Measurements from ENCODE around the gene OLIG1.
A peak's percentile ranks its signal among the peaks of the same experiment; 100 is the strongest.

OLIG1 gene, protein sequence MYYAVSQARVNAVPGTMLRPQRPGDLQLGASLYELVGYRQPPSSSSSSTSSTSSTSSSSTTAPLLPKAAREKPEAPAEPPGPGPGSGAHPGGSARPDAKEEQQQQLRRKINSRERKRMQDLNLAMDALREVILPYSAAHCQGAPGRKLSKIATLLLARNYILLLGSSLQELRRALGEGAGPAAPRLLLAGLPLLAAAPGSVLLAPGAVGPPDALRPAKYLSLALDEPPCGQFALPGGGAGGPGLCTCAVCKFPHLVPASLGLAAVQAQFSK

DNA sequence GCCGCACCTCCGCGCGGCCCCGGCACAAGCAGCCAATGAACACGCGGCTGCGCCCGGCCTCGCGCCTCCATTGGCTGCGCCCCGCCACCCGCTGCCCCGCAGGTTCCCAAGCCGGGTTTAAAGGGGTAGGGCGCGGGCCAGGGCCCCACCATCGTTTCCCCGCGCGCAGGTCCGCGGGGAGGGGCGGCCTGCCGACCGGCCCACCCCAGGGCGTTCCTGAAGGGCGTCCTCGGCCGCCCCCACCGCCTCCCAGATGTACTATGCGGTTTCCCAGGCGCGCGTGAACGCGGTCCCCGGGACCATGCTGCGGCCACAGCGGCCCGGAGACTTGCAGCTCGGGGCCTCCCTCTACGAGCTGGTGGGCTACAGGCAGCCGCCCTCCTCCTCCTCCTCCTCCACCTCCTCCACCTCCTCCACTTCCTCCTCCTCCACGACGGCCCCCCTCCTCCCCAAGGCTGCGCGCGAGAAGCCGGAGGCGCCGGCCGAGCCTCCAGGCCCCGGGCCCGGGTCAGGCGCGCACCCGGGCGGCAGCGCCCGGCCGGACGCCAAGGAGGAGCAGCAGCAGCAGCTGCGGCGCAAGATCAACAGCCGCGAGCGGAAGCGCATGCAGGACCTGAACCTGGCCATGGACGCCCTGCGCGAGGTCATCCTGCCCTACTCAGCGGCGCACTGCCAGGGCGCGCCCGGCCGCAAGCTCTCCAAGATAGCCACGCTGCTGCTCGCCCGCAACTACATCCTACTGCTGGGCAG is at the start of gene OLIG1:
TSS of gene OLIG1 (plus strand) at position 148 of the 750 bp plus-strand sequence. CDS start at position 254, 106 bp downstream.
- DNase-seq (ENCODE audit: low read depth): no peak

DNA sequence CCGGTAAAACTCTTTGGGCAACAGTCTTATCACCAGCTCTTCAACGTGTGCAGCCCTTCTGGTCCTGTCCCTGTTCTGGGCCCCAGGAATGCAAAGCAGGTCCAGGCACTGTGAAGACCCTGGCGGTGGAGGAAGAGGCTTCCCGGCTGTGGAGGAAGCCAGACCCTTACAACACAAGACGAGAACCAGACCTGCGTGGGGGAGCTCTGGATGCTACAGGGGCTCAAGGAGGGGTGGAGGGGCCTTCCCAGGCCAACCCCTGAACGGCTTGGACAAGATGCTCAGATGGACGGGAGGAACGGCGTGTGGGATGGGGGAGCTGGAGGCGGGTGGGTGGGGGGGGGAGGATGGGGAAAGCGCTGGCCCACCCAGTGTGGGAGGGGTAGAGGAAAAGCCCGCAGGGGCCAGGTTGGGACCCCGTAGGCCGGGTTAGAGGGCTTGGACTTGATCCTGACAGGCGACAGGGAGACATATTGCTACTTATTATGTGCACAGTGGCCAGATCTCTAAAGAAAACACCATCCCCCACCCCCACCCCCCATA is 49.3 kb upstream of the OLIG1 start:
- DNase-seq (ENCODE audit: low read depth): no peak

- no peak for DNase-seq (ENCODE audit: low read depth)
Measured at GRCh38 chr21:33021150-33021549, 48.8 kb upstream of the OLIG1 start.

DNA sequence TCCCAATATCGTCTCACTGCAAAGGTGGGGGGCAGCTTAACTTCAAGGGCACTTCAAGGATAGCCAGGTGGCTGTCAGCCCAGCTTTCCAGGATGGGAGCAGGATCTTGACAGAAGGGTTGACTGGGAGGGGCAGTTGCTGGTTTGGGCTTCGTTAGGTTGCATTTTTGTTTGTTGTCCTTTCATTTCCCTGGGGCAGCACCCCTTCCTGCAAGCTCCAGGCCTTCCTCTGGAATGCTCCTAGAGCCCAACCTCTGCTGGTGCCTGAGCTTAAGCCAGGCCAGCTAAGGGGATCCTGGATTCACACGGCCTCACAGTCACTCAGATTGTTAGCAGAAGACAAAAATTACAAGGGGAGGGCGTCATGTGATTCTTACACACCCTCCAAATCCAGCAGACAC is 48.3 kb upstream of the OLIG1 start:
- DNase-seq (ENCODE audit: low read depth): no peak

DNA sequence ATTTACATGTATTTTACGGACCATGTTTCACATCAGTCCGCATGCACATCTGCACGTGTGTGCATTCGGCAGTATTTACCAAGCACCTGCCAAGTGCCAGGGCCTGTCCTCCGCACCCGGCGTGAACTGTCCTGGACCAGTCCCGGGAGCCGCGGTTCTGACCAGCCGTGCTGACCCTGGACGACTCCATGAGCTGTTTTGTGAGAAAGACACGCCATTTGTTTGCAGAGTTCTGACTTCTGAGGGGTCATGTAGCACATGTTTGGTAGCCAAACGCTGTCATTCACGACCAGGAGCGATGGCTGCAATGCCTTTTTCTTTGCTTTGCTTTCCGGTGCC is 47.5 kb upstream of the OLIG1 start:
- DNase-seq (ENCODE audit: low read depth): no peak

GRCh38 chr21:33022828-33023573 is 46.9 kb upstream of the OLIG1 start:
- DNase-seq (ENCODE audit: low read depth): no peak

DNA sequence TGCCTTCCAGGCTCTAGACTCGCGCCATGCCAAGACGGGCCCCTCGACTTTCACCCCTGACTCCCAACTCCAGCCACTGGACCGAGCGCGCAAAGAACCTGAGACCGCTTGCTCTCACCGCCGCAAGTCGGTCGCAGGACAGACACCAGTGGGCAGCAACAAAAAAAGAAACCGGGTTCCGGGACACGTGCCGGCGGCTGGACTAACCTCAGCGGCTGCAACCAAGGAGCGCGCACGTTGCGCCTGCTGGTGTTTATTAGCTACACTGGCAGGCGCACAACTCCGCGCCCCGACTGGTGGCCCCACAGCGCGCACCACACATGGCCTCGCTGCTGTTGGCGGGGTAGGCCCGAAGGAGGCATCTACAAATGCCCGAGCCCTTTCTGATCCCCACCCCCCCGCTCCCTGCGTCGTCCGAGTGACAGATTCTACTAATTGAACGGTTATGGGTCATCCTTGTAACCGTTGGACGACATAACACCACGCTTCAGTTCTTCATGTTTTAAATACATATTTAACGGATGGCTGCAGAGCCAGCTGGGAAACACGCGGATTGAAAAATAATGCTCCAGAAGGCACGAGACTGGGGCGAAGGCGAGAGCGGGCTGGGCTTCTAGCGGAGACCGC is 46.3 kb upstream of the OLIG1 start:
- no peak for DNase-seq (ENCODE audit: low read depth)

DNA sequence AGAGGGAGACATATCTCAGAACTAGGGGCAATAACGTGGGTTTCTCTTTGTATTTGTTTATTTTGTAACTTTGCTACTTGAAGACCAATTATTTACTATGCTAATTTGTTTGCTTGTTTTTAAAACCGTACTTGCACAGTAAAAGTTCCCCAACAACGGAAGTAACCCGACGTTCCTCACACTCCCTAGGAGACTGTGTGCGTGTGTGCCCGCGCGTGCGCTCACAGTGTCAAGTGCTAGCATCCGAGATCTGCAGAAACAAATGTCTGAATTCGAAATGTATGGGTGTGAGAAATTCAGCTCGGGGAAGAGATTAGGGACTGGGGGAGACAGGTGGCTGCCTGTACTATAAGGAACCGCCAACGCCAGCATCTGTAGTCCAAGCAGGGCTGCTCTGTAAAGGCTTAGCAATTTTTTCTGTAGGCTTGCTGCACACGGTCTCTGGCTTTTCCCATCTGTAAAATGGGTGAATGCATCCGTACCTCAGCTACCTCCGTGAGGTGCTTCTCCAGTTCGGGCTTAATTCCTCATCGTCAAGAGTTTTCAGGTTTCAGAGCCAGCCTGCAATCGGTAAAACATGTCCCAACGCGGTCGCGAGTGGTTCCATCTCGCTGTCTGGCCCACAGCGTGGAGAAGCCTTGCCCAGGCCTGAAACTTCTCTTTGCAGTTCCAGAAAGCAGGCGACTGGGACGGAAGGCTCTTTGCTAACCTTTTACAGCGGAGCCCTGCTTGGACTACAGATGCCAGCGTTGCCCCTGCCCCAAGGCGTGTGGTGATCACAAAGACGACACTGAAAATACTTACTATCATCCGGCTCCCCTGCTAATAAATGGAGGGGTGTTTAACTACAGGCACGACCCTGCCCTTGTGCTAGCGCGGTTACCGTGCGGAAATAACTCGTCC is 45.5 kb upstream of the OLIG1 start:
- DNase-seq (ENCODE audit: low read depth): no peak

DNA sequence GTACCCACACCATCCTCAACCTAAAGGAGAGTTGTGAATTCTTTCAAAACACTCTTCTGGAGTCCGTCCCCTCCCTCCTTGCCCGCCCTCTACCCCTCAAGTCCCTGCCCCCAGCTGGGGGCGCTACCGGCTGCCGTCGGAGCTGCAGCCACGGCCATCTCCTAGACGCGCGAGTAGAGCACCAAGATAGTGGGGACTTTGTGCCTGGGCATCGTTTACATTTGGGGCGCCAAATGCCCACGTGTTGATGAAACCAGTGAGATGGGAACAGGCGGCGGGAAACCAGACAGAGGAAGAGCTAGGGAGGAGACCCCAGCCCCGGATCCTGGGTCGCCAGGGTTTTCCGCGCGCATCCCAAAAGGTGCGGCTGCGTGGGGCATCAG is 44.8 kb upstream of the OLIG1 start:
- no peak for DNase-seq (ENCODE audit: low read depth)

DNA sequence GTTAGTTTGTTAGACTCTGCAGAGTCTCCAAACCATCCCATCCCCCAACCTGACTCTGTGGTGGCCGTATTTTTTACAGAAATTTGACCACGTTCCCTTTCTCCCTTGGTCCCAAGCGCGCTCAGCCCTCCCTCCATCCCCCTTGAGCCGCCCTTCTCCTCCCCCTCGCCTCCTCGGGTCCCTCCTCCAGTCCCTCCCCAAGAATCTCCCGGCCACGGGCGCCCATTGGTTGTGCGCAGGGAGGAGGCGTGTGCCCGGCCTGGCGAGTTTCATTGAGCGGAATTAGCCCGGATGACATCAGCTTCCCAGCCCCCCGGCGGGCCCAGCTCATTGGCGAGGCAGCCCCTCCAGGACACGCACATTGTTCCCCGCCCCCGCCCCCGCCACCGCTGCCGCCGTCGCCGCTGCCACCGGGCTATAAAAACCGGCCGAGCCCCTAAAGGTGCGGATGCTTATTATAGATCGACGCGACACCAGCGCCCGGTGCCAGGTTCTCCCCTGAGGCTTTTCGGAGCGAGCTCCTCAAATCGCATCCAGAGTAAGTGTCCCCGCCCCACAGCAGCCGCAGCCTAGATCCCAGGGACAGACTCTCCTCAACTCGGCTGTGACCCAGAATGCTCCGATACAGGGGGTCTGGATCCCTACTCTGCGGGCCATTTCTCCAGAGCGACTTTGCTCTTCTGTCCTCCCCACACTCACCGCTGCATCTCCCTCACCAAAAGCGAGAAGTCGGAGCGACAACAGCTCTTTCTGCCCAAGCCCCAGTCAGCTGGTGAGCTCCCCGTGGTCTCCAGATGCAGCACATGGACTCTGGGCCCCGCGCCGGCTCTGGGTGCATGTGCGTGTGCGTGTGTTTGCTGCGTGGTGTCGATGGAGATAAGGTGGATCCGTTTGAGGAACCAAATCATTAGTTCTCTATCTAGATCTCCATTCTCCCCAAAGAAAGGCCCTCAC is 44.2 kb upstream of the OLIG1 start, which contains the start of gene OLIG2:
TSS of gene OLIG2 (plus strand) at position 447 of the 954 bp plus-strand sequence. CDS start 928 bp downstream, outside the sequence.
- no peak for DNase-seq (ENCODE audit: low read depth)

DNA sequence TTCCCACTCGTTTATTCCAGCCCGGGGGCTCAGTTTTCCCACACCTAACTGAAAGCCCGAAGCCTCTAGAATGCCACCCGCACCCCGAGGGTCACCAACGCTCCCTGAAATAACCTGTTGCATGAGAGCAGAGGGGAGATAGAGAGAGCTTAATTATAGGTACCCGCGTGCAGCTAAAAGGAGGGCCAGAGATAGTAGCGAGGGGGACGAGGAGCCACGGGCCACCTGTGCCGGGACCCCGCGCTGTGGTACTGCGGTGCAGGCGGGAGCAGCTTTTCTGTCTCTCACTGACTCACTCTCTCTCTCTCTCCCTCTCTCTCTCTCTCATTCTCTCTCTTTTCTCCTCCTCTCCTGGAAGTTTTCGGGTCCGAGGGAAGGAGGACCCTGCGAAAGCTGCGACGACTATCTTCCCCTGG is 43.5 kb upstream of the OLIG1 start:
- no peak for DNase-seq (ENCODE audit: low read depth)

DNA sequence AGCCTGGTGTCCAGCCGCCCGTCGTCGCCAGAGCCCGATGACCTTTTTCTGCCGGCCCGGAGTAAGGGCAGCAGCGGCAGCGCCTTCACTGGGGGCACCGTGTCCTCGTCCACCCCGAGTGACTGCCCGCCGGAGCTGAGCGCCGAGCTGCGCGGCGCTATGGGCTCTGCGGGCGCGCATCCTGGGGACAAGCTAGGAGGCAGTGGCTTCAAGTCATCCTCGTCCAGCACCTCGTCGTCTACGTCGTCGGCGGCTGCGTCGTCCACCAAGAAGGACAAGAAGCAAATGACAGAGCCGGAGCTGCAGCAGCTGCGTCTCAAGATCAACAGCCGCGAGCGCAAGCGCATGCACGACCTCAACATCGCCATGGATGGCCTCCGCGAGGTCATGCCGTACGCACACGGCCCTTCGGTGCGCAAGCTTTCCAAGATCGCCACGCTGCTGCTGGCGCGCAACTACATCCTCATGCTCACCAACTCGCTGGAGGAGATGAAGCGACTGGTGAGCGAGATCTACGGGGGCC is 43.0 kb upstream of the OLIG1 start:
- peak; percentile 12 for DNase-seq (ENCODE audit: low read depth)

DNA sequence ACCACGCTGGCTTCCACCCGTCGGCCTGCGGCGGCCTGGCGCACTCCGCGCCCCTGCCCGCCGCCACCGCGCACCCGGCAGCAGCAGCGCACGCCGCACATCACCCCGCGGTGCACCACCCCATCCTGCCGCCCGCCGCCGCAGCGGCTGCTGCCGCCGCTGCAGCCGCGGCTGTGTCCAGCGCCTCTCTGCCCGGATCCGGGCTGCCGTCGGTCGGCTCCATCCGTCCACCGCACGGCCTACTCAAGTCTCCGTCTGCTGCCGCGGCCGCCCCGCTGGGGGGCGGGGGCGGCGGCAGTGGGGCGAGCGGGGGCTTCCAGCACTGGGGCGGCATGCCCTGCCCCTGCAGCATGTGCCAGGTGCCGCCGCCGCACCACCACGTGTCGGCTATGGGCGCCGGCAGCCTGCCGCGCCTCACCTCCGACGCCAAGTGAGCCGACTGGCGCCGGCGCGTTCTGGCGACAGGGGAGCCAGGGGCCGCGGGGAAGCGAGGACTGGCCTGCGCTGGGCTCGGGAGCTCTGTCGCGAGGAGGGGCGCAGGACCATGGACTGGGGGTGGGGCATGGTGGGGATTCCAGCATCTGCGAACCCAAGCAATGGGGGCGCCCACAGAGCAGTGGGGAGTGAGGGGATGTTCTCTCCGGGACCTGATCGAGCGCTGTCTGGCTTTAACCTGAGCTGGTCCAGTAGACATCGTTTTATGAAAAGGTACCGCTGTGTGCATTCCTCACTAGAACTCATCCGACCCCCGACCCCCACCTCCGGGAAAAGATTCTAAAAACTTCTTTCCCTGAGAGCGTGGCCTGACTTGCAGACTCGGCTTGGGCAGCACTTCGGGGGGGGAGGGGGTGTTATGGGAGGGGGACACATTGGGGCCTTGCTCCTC is 42.3 kb upstream of the OLIG1 start:
- DNase-seq (ENCODE audit: low read depth): no peak

GRCh38 chr21:33028287-33028670 is 41.7 kb upstream of the OLIG1 start:
- DNase-seq (ENCODE audit: low read depth): no peak

- DNase-seq (ENCODE audit: low read depth): no peak
Measured at GRCh38 chr21:33028773-33029384, 41.1 kb upstream of the OLIG1 start.

DNA sequence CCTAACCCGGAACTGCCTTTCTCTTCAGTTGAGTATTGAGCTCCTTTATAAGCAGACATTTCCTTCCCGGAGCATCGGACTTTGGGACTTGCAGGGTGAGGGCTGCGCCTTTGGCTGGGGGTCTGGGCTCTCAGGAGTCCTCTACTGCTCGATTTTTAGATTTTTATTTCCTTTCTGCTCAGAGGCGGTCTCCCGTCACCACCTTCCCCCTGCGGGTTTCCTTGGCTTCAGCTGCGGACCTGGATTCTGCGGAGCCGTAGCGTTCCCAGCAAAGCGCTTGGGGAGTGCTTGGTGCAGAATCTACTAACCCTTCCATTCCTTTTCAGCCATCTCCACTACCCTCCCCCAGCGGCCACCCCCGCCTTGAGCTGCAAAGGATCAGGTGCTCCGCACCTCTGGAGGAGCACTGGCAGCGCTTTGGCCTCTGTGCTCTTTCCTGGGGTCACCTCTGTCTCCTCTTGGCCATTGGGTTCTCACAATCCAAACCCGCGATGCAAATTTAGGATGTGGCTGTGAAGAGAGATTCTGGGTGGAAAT is 40.5 kb upstream of the OLIG1 start:
- DNase-seq (ENCODE audit: low read depth): no peak

- no peak for DNase-seq (ENCODE audit: low read depth)
Measured at GRCh38 chr21:33029975-33030461, 39.9 kb upstream of the OLIG1 start.

DNA sequence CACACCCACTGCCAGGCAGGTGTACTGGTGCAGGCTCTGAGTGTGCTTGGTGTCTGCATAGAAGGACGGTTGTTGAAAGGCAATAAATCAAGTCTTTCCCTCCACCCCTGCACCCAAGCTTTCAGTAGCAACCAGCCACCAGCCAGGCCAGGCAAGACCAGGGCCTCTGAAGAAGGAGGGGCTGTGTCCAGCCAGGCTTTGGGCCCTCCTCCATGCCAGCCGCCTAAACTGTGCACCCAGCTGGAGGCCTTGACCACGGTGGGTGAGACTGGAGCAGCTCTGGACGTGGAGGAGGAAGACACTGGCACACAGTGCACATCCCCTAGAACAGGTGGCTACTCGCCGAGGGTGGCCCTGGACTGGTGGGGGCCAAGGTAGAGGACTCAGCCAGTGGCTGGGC is 39.3 kb upstream of the OLIG1 start:
- DNase-seq (ENCODE audit: low read depth): no peak
